ENCODE measurements around the gene N4BP2L1.

Gene N4BP2L1

GRCh38 chr13:32427852-32428580 lies at the start of gene N4BP2L1:
N4BP2L1 (minus strand) TSS chr13:32428130; CDS start chr13:32428082, 48 bp downstream.
- peak; percentile 92 for DNase-seq

- DNase-seq, result no peak
Measured at GRCh38 chr13:32476892-32477291, 49.0 kb upstream of the N4BP2L1 start.

DNA sequence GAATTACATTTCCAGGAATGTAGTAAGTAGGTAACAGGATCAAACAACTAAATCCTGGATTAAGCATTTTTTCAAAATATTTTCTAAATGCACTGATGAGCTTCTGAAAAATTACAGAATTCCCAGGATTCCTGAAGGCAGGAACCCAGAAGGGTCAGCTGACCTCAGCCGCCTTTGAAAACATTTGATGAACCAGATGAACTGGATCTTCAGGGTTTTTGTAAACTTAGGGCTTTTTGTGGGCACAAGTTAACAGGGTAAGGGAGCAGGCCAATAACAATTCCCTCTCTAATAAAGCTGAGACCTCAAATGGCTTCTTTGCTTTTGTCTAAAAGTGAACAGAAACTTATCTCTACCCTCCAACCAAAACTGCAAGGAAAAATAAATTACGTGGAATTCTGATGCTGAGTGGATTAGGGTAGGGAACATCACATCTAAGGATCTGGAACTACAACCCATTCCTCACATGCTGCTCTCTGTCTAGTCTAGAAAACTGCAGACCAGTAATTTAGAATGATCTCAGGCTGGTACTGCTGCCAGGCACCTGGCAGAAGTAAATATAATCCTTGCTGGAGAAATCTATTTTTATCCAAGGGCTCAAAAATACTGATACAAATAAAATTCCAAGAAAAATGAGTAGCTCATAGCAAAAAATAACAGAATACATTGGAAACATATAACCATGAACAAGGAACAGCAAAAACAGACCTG lies 48.2 kb upstream of the N4BP2L1 start:
- DNase-seq, result no peak

DNA sequence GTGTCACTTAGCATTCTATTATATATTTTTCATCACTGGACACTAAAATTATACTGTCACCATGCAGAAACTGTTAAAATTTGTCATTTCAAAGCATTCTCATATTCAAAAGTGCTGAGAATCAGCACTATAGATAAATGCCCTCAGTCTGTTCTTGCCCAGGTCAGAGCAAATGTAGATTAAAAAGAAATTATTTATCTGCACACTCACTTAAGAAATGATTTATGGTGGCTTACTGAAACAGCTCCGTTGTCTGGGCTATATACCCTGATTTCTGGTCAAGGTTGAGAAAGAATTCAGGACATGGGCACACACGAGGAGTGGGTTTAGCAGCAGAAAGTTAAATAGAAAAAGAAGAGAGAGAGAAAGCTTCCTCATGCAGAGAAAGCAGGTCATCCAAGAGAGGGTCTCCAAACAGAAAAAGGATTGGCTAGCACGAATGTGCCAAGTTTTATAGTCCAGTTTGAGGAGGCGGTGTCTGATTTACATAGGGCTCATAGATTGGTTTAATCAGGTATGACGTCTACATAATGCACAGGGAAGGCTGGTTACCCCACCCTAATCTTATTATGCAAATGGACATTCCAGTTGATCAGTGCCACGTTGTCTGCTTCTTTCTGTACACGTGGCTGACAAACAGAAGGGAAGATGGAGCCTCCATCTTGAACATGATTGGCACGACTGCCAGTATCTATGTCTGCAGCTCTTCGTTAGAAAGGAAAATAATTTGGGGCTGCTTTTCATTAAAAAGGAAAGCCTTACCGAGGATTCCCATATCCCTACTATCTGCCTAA lies 47.3 kb upstream of the N4BP2L1 start:
- DNase-seq, result no peak

- no peak for DNase-seq
Measured at GRCh38 chr13:32473650-32474049, 45.7 kb upstream of the N4BP2L1 start.

DNA sequence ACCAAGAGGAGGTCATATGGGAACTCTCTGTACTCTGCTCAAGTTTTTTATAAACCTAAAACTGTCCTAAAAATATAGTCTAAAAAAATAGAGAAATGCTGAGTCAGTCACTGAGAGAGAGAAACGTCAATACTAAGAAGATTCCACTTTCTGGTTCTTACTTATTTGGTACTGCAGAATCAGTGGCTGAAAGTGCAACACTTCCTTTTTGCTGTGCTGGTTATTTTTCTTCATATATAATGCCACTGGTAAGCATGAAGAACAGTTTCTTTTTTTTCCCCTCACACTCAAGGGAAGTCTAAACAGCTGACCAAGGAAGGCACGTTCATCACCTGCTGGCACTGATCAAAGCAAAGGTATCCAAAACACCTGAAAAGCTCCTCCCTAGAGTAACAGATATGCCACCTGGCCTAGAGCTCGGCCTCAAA lies 44.3 kb upstream of the N4BP2L1 start:
- DNase-seq, result no peak

GRCh38 chr13:32471187-32471922 lies 43.4 kb upstream of the N4BP2L1 start:
- DNase-seq, result no peak

DNA sequence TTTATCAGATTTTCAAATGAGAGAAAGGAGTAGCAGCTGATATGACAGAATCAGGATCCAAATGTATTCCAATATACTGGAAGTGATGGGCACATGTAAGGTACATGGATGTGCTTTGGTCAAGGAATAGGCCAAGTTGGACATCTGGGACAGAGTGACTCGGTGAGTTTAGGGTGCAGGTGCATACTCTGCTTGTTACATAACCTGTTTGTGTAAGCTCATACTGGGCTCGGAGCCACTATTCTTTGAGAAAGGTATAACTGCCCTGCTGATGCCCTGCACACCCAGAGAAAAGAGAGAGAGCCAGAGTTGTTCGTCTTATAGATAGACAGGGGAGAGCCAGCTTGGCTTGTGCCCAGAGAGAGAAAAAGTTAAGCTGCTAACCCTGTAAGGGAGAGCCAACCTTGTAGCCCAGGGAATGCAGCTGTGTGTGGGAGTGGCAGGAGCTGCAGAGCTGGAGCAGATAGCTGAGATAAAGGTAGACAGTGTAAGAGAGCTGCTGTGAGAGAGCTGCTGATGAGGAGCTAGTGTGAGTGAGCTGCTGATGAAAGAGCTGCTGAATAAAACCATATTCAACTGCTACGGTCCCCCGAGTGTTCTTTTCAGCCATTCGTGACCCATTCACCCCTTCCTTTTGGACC lies 40.7 kb upstream of the N4BP2L1 start:
- DNase-seq, result no peak

- DNase-seq, result no peak
Measured at GRCh38 chr13:32456591-32456990, 28.7 kb upstream of the N4BP2L1 start.

DNA sequence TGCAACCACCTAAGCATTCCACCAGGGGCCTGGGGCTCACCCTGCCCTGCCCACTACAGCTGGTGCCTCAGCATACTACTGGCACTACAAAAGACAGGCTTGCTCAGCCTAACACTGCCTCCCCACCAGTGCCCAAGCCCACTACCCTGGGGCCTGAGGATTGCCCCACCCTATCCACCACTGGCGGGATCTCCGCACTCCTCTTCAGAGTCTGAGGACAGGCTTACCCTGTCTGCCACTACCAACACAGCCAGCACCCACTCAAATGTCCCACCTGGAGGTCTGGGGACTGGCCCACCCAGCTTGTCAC lies 27.6 kb upstream of the N4BP2L1 start:
- no peak for DNase-seq

GRCh38 chr13:32454886-32455593 lies 27.1 kb upstream of the N4BP2L1 start:
- no peak for DNase-seq

GRCh38 chr13:32453981-32454380 lies 26.1 kb upstream of the N4BP2L1 start:
- DNase-seq, result no peak

- no peak for DNase-seq
Measured at GRCh38 chr13:32448972-32449371, 21.0 kb upstream of the N4BP2L1 start.

DNA sequence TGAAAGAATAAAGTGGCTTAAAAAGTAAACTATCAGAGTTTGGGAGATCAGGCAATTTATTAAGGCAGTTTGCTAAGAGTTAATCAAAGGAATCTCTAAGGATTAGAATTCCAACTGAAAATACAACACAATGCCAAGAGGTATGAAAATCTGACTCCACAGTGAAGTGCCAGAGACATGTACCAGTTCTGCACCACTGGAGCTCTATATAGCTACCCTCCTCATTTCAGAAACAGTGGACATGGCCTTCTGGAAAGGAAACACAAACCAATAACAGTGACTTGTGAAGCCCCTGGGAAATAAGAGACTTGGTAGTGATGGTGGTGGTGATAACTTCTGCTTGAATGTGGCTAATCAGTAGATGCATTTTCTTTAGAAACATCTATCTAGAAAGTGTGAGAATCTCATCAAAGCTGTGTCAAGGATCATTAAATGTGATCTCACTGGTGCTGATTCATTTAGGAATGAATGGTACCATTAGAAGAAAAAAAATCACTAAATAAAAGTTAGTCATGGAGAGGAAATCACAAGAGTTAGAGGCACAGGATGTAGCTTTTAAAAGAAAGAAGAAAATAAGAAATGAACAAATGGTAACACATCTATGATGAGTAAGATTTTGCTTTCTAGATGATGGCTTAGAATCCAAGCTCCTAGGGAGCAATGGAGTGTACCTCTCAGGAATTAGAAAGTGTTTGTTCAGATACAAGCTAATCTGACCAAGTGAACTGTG lies 20.1 kb upstream of the N4BP2L1 start:
- DNase-seq, result no peak

DNA sequence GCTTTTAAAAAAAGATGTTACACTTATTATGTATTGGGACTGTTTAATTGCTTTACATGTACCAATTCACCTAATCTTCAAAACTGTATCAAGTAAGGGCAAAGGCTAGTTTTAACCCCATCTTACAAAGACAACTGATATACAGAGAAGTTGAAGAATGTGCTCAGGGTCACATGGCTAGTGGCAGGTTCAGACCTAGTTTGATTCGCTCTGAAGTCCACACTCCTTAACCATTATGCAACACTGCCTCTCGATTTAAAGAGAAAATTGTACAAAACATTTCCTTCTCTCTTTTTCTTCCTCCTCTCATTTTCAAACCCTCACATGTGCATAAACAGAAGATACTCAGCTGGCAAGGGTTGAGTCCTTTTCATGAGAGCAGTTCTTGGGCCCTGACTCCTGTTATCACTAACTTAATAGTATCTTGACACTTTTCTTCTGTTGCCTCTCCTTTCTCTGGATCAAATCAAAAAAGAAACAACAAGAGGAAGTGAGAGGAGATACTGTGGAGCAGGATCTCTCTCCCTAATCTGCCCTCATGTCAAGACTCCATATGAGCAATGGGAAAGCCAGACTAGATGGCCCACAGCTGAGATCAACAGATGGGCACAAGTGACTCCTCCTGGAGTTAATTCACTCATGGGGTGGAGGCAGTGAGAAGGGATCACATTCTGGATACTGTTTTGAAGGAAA lies 19.0 kb upstream of the N4BP2L1 start:
- DNase-seq, result no peak

DNA sequence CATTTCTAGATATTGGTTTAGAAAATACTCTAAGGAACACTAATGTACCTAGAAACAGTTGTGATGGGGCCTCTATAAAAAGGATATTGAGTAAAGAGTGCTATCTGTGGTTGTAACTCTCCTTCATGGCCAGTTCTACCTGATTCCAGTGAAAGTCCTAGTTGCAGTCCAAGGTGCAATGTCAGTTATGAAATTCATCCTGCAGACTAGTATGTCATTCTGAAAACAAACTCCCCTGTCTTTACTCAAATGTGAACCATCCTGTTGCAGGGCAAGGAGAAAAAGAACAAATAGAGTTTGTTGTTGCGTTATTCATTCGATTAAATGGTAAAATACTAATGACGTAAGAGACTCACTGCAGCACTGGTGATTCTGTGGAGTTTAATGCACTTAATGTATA lies 18.3 kb upstream of the N4BP2L1 start:
- DNase-seq, result no peak

- no peak for DNase-seq
Measured at GRCh38 chr13:32445461-32445860, 17.5 kb upstream of the N4BP2L1 start.

- DNase-seq, result no peak
Measured at GRCh38 chr13:32443111-32443510, 15.2 kb upstream of the N4BP2L1 start.

DNA sequence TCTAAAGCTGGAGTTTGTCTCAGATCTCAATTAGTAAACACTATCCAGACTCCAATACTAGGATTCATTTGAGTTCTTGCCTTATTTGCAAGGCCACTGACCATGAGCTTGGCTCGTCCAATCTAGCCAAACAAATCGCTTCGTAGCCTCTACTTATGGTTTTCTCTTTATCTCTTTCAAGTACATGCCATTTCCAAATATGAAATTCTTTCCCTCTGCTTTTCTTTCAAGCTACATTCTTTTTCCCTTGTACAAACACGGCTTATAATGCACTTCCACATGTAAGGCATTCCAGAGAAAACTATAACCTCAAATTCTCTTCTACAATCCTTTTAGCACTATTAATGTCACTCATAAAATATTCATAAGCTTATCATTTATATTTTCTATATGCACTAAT lies 10.9 kb upstream of the N4BP2L1 start:
- DNase-seq, result no peak

DNA sequence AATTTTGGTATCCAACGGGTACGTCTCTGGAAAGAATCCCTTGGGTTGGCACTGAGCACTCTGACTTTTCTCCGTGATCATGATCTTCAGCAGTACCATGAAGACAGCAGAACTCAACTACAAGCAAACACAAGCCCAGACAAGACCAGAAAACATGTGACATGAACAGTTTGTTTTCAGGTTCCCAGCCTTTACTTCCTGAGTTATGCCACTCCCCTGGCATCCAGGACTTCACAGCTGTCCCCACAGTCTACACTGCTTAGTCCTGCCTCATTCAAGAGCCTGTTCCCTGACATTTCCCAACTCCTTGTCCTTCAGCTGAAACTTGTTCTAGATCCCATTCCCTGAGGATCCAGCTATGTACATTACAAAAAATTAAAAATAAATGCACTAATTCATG lies 4.9 kb upstream of the N4BP2L1 start:
- DNase-seq, result no peak

DNA sequence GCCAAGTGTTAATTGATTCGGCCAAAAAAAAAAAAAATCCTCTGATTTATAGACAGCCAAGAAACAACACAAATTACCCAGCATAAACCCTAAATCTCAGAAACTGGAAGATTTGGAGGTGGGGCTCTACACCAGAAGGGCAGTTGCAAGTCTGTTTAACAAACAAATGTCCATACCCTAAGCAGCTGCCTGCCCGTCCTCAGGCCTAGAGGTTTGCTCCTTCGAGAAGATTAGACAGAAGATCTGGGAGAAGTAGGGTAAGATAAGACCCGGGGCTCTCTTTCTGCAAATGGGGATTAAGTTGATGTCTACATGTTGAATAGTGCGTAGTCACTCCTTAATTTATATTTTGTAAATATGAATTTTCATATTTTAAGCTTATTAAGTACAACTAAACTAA lies 3.4 kb upstream of the N4BP2L1 start:
- DNase-seq, result no peak
